Vagina (tissue), 2 donors: ENCODE measurements around the gene LAYN. TPM values are rescaled to one million over a fixed set of nuclear protein-coding genes. Genes with fewer than 3 reads are reported as not detected.

Experiments used
- DNase-seq, 2 donors: peaks; one replicate each; pipeline ENCODE4 v3.0.0-alpha.2; 2017; ENCODE audit errors: extremely low spot score in 2 of 2
- H3K27ac ChIP-seq: fragments of 200-600 bp; sonication (generic); one replicate; pipeline ENCODE4 v1.5.1; 2019
- H3K27me3 ChIP-seq: fragments of 200-600 bp; sonication (generic); one replicate; pipeline ENCODE4 v1.5.1; 2019
- H3K36me3 ChIP-seq, 2 donors: fragments of 200-600 bp; sonication (generic); one replicate each; pipeline ENCODE4 v1.5.1; 2017 to 2019
- H3K4me1 ChIP-seq: fragments of 200-600 bp; sonication (generic); one replicate; pipeline ENCODE4 v1.5.1; 2019
- H3K4me3 ChIP-seq, 2 donors: fragments of 200-600 bp; sonication (generic); 1 replicate in 1 of 2; 2 replicates in 1 of 2; pipeline ENCODE4 v1.5.1; 2016 to 2019
- H3K9me3 ChIP-seq: fragments of 200-600 bp; sonication (generic); one replicate; pipeline ENCODE4 v1.5.1; 2019
- POLR2A ChIP-seq, 2 donors: fragments of 450-650 bp; IDR thresholded peaks; one replicate each; pipeline ENCODE4 v1.6.1; 2017; ENCODE audit warnings: antibody characterized with exemption in 2 of 2, mild to moderate bottlenecking in 2 of 2, moderate library complexity in 2 of 2
- POLR2AphosphoS5 ChIP-seq, 2 donors: sonication (generic); formaldehyde crosslinking; IDR thresholded peaks; one replicate each; pipeline ENCODE4 v1.9.0; 2017; ENCODE audit warnings: antibody characterized with exemption in 2 of 2, mild to moderate bottlenecking in 2 of 2, low read depth in 1 of 2; ENCODE audit not compliant: insufficient read depth in 1 of 2
- intact Hi-C: fragments of 100-400 bp; cut with DNase I; formaldehyde crosslinking; loops from one replicate; pipeline ENCODE4 v1.15.1; 2023
- total RNA-seq: library from RNA; depleted of rRNA; stranded (reverse); fragments of >200 nt; gene quantifications from one replicate; pipeline ENCODE4 v1.2.3, GENCODE V29; 2016
- TF ChIP-seq, protein P1 (sequence below), 3 experiments: fragments of 450-650 bp in 2 of 3; fragments of 200-600 bp in 1 of 3; sonication (generic) in 1 of 3; IDR thresholded peaks; one replicate each; pipeline ENCODE4 v1.5.1; 2017 to 2019; ENCODE audit warnings: antibody characterized with exemption in 3 of 3, mild to moderate bottlenecking in 2 of 3, moderate library complexity in 2 of 3

Gene LAYN
- total RNA-seq, 1 donor from 2014 or later = 22.3 TPM

DNA sequence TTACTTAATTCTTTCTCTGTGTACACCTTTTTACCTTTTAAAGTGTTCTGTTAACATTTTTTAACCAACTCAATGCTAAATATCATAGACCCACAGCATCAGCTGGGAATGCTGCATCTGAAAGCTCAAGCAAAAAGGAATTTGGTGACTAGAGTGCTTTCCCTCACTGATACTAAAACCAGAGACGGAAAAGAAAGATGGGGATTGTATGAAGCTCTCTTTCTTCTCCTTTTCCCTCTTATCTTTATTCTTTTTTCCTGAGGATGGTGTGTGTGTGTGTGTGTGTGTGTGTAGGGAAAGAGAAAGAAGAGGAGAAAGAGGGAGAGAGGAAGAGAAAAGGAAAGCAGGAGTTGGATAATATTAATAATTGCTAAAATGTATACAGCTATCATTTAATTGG lies 57.6 kb downstream of the LAYN start:
- H3K4me1 ChIP-seq = peaks cover 9% of the 10 kb centered on the region
- TF ChIP-seq POLR2A (IDR thresholded peaks at IDR 0.05) (no peak), POLR2AphosphoS5 (IDR thresholded peaks at IDR 0.05; ENCODE audit: insufficient read depth in 1 of 2, low read depth in 1 of 2) (no peak)
- TF ChIP-seq, protein P1, sequence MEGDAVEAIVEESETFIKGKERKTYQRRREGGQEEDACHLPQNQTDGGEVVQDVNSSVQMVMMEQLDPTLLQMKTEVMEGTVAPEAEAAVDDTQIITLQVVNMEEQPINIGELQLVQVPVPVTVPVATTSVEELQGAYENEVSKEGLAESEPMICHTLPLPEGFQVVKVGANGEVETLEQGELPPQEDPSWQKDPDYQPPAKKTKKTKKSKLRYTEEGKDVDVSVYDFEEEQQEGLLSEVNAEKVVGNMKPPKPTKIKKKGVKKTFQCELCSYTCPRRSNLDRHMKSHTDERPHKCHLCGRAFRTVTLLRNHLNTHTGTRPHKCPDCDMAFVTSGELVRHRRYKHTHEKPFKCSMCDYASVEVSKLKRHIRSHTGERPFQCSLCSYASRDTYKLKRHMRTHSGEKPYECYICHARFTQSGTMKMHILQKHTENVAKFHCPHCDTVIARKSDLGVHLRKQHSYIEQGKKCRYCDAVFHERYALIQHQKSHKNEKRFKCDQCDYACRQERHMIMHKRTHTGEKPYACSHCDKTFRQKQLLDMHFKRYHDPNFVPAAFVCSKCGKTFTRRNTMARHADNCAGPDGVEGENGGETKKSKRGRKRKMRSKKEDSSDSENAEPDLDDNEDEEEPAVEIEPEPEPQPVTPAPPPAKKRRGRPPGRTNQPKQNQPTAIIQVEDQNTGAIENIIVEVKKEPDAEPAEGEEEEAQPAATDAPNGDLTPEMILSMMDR (IDR thresholded peaks at IDR 0.05) = no peak
- no peaks in the 10 kb centered on the region for H3K9me3 ChIP-seq
- H3K27me3 ChIP-seq = no peaks in the 10 kb centered on the region
- DNase-seq = no peak
- H3K4me3 ChIP-seq = no peak overlapping the region
- H3K36me3 ChIP-seq = no peaks in the 10 kb centered on the region
- intact Hi-C loops = no loop called here
- peak overlapping the region; percentile 5 for H3K27ac ChIP-seq

DNA sequence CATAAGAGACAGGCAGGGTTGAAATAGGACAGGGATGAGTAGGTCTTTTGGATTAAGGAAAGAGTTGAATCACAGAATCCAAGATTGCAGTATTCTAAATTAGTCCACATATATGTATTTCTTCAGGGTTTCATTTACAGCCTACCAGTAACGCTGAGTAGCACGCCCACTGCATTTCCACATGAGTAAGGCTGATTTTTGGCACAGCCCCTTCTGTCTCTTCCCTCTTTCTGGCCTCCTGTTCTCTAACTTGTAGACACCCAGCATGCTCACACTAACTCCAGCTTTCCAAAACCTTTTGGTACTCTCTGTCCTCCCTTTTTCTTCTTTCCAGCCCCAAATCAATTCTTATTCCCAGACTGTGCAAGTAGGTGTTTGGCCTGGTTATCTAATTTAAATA lies 58.0 kb downstream of the LAYN start:
- no peak for DNase-seq
- Histone ChIP-seq H3K36me3 (no peaks in the 10 kb centered on the region), H3K27me3 (no peaks in the 10 kb centered on the region), H3K27ac (peak overlapping the region; percentile 5), H3K9me3 (no peaks in the 10 kb centered on the region), H3K4me3 (no peak overlapping the region), H3K4me1 (peaks cover 12% of the 10 kb centered on the region)
- TF ChIP-seq, protein P1 (IDR thresholded peaks at IDR 0.05) = no peak
- intact Hi-C loops = no loop called here

DNA sequence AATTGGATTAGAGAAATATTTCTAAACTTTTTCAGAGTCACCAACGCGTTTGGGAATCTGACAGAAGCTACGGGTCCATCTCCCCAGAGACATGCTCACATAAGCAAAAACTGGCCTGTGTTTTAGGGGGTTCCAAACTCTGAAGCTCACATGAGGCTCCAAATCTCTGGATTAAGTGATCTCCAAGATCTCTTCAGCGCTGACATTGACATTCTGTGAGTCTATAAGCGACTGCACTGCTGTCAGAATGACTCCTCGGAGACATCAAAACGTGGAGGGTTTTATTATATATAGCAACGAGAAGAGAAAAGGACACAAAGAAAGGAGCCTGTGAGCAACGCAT lies 61.1 kb downstream of the LAYN start:
- no peaks in the 10 kb centered on the region for H3K27me3 ChIP-seq
- H3K27ac ChIP-seq = peak overlapping the region; percentile 94
- H3K9me3 ChIP-seq = no peaks in the 10 kb centered on the region
- intact Hi-C loops = loop anchor here (5.0 kb wide), 1 partner anchor 241 kb away; no protein-coding TSS in a partner anchor
- DNase-seq = no peak
- no peaks in the 10 kb centered on the region for H3K36me3 ChIP-seq
- peaks cover 29% of the 10 kb centered on the region for H3K4me1 ChIP-seq
- H3K4me3 ChIP-seq = peak overlapping the region; percentile 66 to 77
- TF ChIP-seq POLR2AphosphoS5 (IDR thresholded peaks at IDR 0.05; ENCODE audit: insufficient read depth in 1 of 2, low read depth in 1 of 2) (no peak), POLR2A (IDR thresholded peaks at IDR 0.05) (no peak)
- TF ChIP-seq, protein P1 (IDR thresholded peaks at IDR 0.05) = no peak

DNA sequence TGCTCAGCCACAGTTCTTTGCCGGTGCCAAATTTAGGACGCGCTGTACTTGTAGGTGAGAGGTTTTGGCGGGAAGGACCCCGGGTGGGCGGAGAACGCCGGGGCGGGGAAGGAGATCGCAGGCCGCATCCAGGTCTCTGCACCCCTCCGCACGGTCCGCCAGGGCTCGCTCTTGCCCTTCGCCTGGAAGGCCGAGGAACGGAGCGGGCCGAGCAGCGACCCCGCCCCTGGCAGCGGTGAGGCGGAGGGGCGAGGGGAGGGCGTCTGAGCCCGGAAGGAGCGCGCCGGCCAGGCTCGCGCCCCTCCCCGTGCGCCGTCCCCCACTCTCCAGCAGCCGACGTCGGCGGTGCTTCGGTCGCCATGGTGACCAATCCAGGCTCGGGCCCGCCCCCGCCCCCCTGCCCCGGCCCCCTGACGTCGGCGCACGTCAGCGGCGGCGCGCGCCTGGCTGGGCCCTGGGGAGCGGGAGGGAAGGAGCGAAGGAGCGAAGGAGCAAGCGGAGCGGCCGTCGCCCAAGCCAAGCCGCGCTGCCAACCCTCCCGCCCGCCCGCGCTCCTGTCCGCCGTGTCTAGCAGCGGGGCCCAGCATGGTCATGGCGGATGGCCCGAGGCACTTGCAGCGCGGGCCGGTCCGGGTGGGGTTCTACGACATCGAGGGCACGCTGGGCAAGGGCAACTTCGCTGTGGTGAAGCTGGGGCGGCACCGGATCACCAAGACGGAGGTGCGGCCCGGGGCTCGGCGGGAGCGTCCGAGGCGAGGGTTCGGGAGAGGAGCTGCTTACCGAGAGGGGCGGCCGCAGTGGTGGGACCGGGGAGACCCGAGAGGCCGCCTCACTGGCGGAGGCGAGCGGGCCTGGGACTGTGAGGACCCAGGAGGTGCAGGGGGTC lies 61.7 kb downstream of the LAYN start, which contains the start of gene SIK2:
SIK2 (plus strand) TSS at position 471 of the 886 bp plus-strand sequence; CDS start at position 586, 115 bp downstream.
- Histone ChIP-seq H3K4me1 (peaks cover 33% of the 10 kb centered on the region), H3K36me3 (no peaks in the 10 kb centered on the region), H3K27ac (peak within 1 kb of the TSS; percentile 94), H3K9me3 (no peaks in the 10 kb centered on the region), H3K4me3 (peak within 1 kb of the TSS; percentile 66 to 77), H3K27me3 (no peaks in the 10 kb centered on the region)
- peak in 1 of 2 donors; percentile 97 for DNase-seq
- intact Hi-C loops = loop anchor here (2.0 to 5.0 kb wide), 3 partner anchors 133 to 240 kb away; partner anchors contain the start of gene PPP2R1B
- peak in 1 of 2 donors; percentile 93 for TF ChIP-seq POLR2AphosphoS5 (IDR thresholded peaks at IDR 0.05; ENCODE audit: insufficient read depth in 1 of 2, low read depth in 1 of 2)
- TF ChIP-seq, protein P1 (IDR thresholded peaks at IDR 0.05) = peak; percentile 60 to 95 (median 93)
- no peak for TF ChIP-seq POLR2A (IDR thresholded peaks at IDR 0.05)
